PC-9 (cell line): ENCODE measurements around the gene TTC39C. TPM values are rescaled to one million over a fixed set of nuclear protein-coding genes. Genes with fewer than 3 reads are reported as not detected.

ENCODE experiments used
- BruUV-seq: library from RNA; stranded (reverse); fragments of 400-500 nt; replicated peaks from 2 replicates; lab custom pipeline; 2021; lab: Mats Ljungman, UMichigan
- CTCF ChIA-PET: fragments of 300-600 bp; sonication (Branson Sonifier 250); formaldehyde crosslinking; loops from one replicate; lab custom pipeline; 2022; ENCODE audit warnings: antibody characterized with exemption; lab: Charles Lee
- POLR2A ChIA-PET: fragments of 300-600 bp; sonication (Branson Sonifier 250); formaldehyde crosslinking; loops from one replicate; lab custom pipeline; 2022; ENCODE audit warnings: antibody characterized with exemption; ENCODE audit not compliant: unreplicated experiment; lab: Charles Lee
- DNase-seq, 2 experiments: peaks; one replicate each; pipeline versions ENCODE4 v3.0.0 to v3.0.0-alpha.2; 2015 to 2022; ENCODE audit warnings: mixed read lengths in 1 of 2
- H2AFZ ChIP-seq: fragments of 200-600 bp; sonication (generic); 2 replicates; pipeline ENCODE4 v1.8.1; 2017; ENCODE audit warnings: antibody characterized with exemption
- H3F3A ChIP-seq: fragments of 200-600 bp; sonication (generic); 2 replicates; pipeline ENCODE4 v1.8.1; 2017; ENCODE audit warnings: antibody characterized with exemption, mild to moderate bottlenecking, low read depth; ENCODE audit not compliant: insufficient read depth
- H3K27ac ChIP-seq: fragments of 200-600 bp; sonication (generic); 2 replicates; pipeline ENCODE4 v1.6.1; 2016; ENCODE audit warnings: mixed run types
- H3K27me3 ChIP-seq: fragments of 200-600 bp; sonication (generic); 2 replicates; pipeline ENCODE4 v1.6.1; 2016; ENCODE audit warnings: low read depth, mixed run types; ENCODE audit not compliant: insufficient read depth
- H3K36me3 ChIP-seq: fragments of 200-600 bp; sonication (generic); 2 replicates; pipeline ENCODE4 v1.6.1; 2016; ENCODE audit warnings: low read depth, mixed run types
- H3K4me1 ChIP-seq: fragments of 200-600 bp; sonication (generic); replicated peaks from 2 replicates; pipeline ENCODE4 v1.6.1; 2016; ENCODE audit warnings: mixed run types; ENCODE audit not compliant: insufficient read depth
- H3K4me2 ChIP-seq: fragments of 200-600 bp; sonication (generic); 2 replicates; pipeline ENCODE4 v1.6.1; 2017; ENCODE audit warnings: mixed run types
- H3K4me3 ChIP-seq: fragments of 200-600 bp; sonication (generic); 2 replicates; pipeline ENCODE4 v1.6.1; 2016; ENCODE audit warnings: mixed run types
- H3K79me2 ChIP-seq: fragments of 200-600 bp; sonication (generic); 2 replicates; pipeline ENCODE4 v1.6.1; 2017; ENCODE audit warnings: low read depth, mixed run types
- H3K9me2 ChIP-seq: fragments of 200-600 bp; sonication (generic); 2 replicates; pipeline ENCODE4 v1.8.1; 2017; ENCODE audit warnings: mild to moderate bottlenecking; ENCODE audit not compliant: insufficient read depth
- H3K9me3 ChIP-seq: fragments of 200-600 bp; sonication (generic); 2 replicates; pipeline ENCODE4 v1.8.1; 2016; ENCODE audit warnings: low read depth; ENCODE audit not compliant: insufficient read depth
- H4K20me1 ChIP-seq: fragments of 200-600 bp; sonication (generic); 2 replicates; pipeline ENCODE4 v1.8.1; 2017; ENCODE audit not compliant: insufficient read depth
- EZH2 ChIP-seq: fragments of 200-600 bp; sonication (generic); IDR thresholded peaks from 2 replicates; pipeline ENCODE4 v1.8.0; 2017; ENCODE audit warnings: antibody characterized with exemption, low read depth
- intact Hi-C: fragments of 100-400 bp; cut with micrococcal nuclease; formaldehyde crosslinking; loops from one replicate; pipeline ENCODE4 v1.10.0; 2022; ENCODE audit not compliant: unreplicated experiment
- total RNA-seq: library from RNA; stranded (reverse); gene quantifications from 2 replicates; pipeline ENCODE4 v1.2.3, GENCODE V29; 2021
- TF ChIP-seq, protein P1 (sequence below): fragments of 200-600 bp; sonication (generic); conservative IDR thresholded peaks from 2 replicates; pipeline ENCODE4 v1.6.1; 2017; ENCODE audit warnings: mixed run types, antibody characterized with exemption, mild to moderate bottlenecking, moderate library complexity

The TTC39C gene
- total RNA-seq, 1 experiment from 2014 or later, result 15.3 TPM

DNA sequence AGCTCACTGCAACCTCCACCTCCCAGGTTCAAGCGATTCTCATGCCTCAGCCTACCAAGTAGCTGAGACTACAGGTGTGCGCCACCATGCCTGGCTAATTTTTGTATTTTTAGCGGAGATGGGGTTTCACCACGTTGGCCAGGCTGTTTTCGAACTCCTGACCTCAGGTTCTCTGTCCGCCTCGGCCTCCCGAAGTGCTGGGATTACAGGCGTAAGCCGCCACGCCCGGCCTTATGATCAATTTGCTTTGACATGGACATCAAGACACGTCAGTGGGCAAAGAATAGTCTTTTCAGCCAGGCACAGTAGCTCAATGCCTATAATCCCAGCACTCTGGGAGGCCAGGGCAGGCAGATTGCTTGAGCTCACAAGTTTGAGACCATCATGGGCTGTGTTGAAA is 76.3 kb downstream of the TTC39C start:
- TF ChIP-seq, protein P1, sequence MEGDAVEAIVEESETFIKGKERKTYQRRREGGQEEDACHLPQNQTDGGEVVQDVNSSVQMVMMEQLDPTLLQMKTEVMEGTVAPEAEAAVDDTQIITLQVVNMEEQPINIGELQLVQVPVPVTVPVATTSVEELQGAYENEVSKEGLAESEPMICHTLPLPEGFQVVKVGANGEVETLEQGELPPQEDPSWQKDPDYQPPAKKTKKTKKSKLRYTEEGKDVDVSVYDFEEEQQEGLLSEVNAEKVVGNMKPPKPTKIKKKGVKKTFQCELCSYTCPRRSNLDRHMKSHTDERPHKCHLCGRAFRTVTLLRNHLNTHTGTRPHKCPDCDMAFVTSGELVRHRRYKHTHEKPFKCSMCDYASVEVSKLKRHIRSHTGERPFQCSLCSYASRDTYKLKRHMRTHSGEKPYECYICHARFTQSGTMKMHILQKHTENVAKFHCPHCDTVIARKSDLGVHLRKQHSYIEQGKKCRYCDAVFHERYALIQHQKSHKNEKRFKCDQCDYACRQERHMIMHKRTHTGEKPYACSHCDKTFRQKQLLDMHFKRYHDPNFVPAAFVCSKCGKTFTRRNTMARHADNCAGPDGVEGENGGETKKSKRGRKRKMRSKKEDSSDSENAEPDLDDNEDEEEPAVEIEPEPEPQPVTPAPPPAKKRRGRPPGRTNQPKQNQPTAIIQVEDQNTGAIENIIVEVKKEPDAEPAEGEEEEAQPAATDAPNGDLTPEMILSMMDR, result no peak
- TF ChIP-seq EZH2, result no peak
- ChIA-PET POLR2A (no interaction called here), CTCF (no interaction called here)
- no peaks in the 10 kb centered on the region for H3K79me2 ChIP-seq
- no peaks in the 10 kb centered on the region for H3F3A ChIP-seq
- no peak overlapping the region for H3K4me3 ChIP-seq
- intact Hi-C loops, result no loop called here
- H3K9me2 ChIP-seq, result no peaks in the 10 kb centered on the region
- H3K27me3 ChIP-seq, result no peaks in the 10 kb centered on the region
- H3K27ac ChIP-seq, result no peak overlapping the region
- DNase-seq, result no peak
- H4K20me1 ChIP-seq, result no peaks in the 10 kb centered on the region
- no peaks in the 10 kb centered on the region for H3K9me3 ChIP-seq
- H2AFZ ChIP-seq, result no peak overlapping the region
- no TSS peak for BruUV-seq
- H3K4me1 ChIP-seq, result no peaks in the 10 kb centered on the region
- H3K36me3 ChIP-seq, result no peaks in the 10 kb centered on the region
- no peak overlapping the region for H3K4me2 ChIP-seq

DNA sequence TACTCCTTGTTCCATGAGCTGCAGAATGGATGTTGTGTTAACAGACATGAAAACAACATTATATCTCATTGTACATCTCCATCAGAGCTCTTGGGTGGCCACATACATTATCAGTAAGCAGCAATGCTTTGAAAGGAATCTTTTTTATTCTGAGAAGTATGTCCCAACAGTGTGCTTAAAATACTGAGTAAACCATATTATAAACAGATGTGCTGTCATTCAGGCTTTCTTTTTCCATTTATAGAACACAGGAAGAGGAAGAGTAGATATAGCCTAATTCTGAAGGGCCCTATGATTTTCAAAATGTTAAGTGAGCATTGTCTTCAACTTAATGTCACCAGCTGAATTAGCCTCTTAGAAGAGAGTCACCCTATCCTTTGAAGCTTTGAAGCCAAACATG is 80.0 kb downstream of the TTC39C start:
- ChIA-PET POLR2A (no interaction called here), CTCF (no interaction called here)
- H3K9me3 ChIP-seq, result no peaks in the 10 kb centered on the region
- no peak overlapping the region for H2AFZ ChIP-seq
- no peak overlapping the region for H3K27ac ChIP-seq
- intact Hi-C loops, result no loop called here
- no TSS peak for BruUV-seq
- no peaks in the 10 kb centered on the region for H3K79me2 ChIP-seq
- no peaks in the 10 kb centered on the region for H4K20me1 ChIP-seq
- H3F3A ChIP-seq, result no peaks in the 10 kb centered on the region
- no peaks in the 10 kb centered on the region for H3K4me1 ChIP-seq
- no peak for DNase-seq
- no peak overlapping the region for H3K4me2 ChIP-seq
- no peaks in the 10 kb centered on the region for H3K9me2 ChIP-seq
- TF ChIP-seq, protein P1, result no peak
- TF ChIP-seq EZH2, result no peak
- no peak overlapping the region for H3K4me3 ChIP-seq
- no peaks in the 10 kb centered on the region for H3K27me3 ChIP-seq
- H3K36me3 ChIP-seq, result no peaks in the 10 kb centered on the region

DNA sequence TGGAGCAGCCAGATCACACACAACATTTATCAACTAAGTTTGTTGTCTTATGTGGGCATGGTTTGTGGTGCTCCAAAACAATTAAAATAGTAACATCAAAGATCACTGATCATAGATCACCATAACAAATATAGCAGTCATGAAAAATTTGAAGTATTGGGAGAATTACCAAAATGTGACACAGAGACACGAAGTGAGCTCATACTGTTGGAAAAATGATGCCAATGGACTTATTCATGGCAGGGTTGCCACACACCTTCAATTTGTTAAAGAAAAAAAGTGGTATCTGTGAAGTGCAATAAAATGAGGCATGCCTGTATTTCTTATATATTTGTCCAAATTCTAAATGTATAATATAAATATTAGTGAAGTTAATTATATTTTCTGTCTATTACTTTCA is 81.4 kb downstream of the TTC39C start:
- H4K20me1 ChIP-seq, result no peaks in the 10 kb centered on the region

More for the DNA sequence above, 81.4 kb downstream of the TTC39C start:
- BruUV-seq, result no TSS peak
- intact Hi-C loops, result no loop called here
- POLR2A ChIA-PET, result no interaction called here
- Histone ChIP-seq H3K9me2 (no peaks in the 10 kb centered on the region), H3K4me2 (no peak overlapping the region), H3K36me3 (no peaks in the 10 kb centered on the region), H3K4me3 (no peak overlapping the region), H3K79me2 (no peaks in the 10 kb centered on the region), H2AFZ (no peak overlapping the region), H3K27ac (no peak overlapping the region), H3K9me3 (no peaks in the 10 kb centered on the region), H3K4me1 (no peaks in the 10 kb centered on the region), H3F3A (no peaks in the 10 kb centered on the region), H3K27me3 (no peaks in the 10 kb centered on the region)
- no peak for TF ChIP-seq EZH2
- TF ChIP-seq, protein P1, result no peak
- CTCF ChIA-PET, result no interaction called here
- no peak for DNase-seq
